Measurements from ENCODE around the gene TSC2. TPM values are rescaled to one million over a fixed set of nuclear protein-coding genes. Genes with fewer than 3 reads are reported as not detected.

The TSC2 gene
- total and polyA plus RNA-seq, 12 donors: 18.6 to 333 (median 92.6) TPM

DNA sequence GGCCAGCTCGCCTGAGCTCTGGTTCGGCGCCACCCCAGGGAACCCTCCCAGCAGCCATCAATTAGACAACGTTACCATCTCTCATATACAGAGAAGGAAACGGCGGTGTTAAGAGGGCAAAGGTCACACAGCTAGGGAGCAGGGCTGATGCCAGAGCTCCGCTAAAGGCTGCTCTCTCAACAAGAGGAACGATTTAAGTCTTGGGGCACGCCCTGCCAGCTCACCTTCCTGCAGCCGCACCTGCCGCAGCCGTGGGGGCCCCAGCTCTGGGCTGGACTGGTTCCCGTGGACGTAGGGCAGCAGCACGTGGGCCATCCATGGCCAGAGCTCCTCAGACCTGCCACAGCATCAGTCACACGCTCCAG, 44.5 kb downstream of the TSC2 start:
- peak overlapping the region in 1 of 5 donors; percentile 76 for H3K27ac ChIP-seq
- TF ChIP-seq POLR2A (IDR thresholded peaks at IDR 0.05): no peak
- TF ChIP-seq, protein P1, sequence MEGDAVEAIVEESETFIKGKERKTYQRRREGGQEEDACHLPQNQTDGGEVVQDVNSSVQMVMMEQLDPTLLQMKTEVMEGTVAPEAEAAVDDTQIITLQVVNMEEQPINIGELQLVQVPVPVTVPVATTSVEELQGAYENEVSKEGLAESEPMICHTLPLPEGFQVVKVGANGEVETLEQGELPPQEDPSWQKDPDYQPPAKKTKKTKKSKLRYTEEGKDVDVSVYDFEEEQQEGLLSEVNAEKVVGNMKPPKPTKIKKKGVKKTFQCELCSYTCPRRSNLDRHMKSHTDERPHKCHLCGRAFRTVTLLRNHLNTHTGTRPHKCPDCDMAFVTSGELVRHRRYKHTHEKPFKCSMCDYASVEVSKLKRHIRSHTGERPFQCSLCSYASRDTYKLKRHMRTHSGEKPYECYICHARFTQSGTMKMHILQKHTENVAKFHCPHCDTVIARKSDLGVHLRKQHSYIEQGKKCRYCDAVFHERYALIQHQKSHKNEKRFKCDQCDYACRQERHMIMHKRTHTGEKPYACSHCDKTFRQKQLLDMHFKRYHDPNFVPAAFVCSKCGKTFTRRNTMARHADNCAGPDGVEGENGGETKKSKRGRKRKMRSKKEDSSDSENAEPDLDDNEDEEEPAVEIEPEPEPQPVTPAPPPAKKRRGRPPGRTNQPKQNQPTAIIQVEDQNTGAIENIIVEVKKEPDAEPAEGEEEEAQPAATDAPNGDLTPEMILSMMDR (IDR thresholded peaks at IDR 0.05): no peak
- peaks cover 0 to 13% of the 10 kb centered on the region in 2 donors for H3K4me1 ChIP-seq (replicated peaks in 1 of 2)
- no peaks in the 10 kb centered on the region for H3K27me3 ChIP-seq
- no peak overlapping the region for H3K4me3 ChIP-seq
- no peak for DNase-seq
- intact Hi-C loops (cut with DNase I): no loop called here
- H3K36me3 ChIP-seq (replicated peaks in 1 of 2): peaks cover 0 to 90% of the 10 kb centered on the region in 2 donors
- H3K9me3 ChIP-seq (replicated peaks in 1 of 3): no peaks in the 10 kb centered on the region
- 83 to 91% (median 87%) methylated on average over 6 to 16 of the region's 16 CpGs for WGBS, 4 donors

DNA sequence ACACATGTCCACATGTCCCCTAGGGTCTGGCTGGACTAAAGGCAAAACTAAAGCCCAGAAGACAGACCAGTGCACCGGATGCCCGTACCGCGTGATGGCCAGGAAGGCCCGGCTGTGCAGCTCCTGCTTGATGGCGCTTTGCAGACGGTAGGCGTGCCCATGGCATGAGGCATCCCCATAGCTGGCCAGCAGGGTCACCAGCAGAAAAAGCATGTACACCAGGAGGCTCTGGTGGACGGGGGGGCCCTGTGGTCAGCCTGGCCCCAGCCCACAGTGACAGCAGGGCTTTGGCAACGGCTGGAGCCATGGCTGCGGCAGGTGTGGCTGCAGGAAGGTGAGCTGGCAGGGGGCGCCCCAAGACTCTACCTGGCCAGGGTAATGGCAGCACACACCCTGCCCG, 45.1 kb downstream of the TSC2 start:
- intact Hi-C loops (cut with DNase I): no loop called here
- DNase-seq: no peak
- Histone ChIP-seq H3K27ac (peak overlapping the region in 1 of 5 donors; percentile 76), H3K9me3 (replicated peaks in 1 of 3) (no peaks in the 10 kb centered on the region), H3K4me1 (replicated peaks in 1 of 2) (peaks cover 0 to 13% of the 10 kb centered on the region in 2 donors), H3K27me3 (no peaks in the 10 kb centered on the region), H3K4me3 (no peak overlapping the region), H3K36me3 (replicated peaks in 1 of 2) (peaks cover 0 to 86% of the 10 kb centered on the region in 2 donors)
- TF ChIP-seq, protein P1 (IDR thresholded peaks at IDR 0.05): no peak
- no peak for TF ChIP-seq POLR2A (IDR thresholded peaks at IDR 0.05)
- WGBS, 4 donors: 92 to 97% (median 95%) methylated on average over 5 to 13 of the region's 13 CpGs

DNA sequence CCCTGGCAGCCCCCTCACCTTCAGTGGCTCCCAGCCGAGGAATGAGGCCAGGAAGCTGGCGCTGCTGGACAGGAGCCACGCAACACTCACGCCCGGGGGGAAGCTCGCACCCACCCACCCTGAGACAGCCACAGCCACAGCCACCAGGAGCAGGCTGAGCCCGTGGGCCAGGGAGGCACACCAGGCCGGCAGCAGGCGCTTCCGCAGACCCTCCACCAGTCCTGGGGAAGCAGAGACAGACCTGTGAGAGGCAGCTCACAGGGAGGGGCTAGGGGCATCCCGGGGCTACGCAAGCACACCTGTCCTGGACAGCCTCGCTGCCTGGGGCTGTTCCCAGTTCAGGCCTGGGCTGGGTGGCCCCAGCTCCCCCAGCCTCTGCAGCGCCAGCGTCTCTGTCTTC, 46.0 kb downstream of the TSC2 start:
- intact Hi-C loops (cut with DNase I): no loop called here
- H3K36me3 ChIP-seq (replicated peaks in 1 of 2): peaks cover 0 to 77% of the 10 kb centered on the region in 2 donors
- H3K27me3 ChIP-seq: no peaks in the 10 kb centered on the region
- H3K9me3 ChIP-seq (replicated peaks in 1 of 3): no peaks in the 10 kb centered on the region
- H3K27ac ChIP-seq: no peak overlapping the region
- WGBS, 4 donors: 74 to 94% (median 88%) methylated on average over 5 to 15 of the region's 15 CpGs; no CpG with 5 or more reads in 1 of the 4 donors
- no peak for TF ChIP-seq POLR2A (IDR thresholded peaks at IDR 0.05)
- TF ChIP-seq, protein P1 (IDR thresholded peaks at IDR 0.05): no peak
- no peak for DNase-seq
- peaks cover 0 to 13% of the 10 kb centered on the region in 2 donors for H3K4me1 ChIP-seq (replicated peaks in 1 of 2)
- H3K4me3 ChIP-seq: no peak overlapping the region

DNA sequence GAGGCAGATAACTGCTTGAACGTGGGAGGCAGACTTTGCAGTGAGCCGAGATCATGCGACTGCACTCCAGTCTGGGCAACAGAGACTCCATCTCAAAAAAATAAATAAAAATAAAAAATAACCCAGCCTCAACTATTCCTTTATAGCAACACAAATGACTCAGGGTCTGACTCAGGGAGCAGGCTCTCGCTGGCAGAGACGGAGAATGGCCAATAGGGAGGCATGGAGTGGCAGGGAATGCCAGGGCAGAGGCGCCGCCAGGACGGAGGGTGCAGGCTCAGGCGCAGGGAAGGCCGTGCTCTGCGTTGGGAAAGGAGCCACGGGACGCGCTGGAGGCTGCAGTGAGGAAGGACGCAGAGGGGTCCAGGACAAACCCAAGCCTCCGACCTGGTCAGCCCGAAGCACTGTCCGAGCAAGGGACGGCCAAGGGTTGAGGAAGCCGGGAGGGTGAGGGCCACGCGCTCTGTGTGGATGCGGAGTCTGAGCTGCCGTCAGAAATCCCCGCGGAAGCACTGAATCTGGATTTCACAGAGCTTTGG, 47.6 kb downstream of the TSC2 start:
- H3K27ac ChIP-seq: no peak overlapping the region
- H3K4me3 ChIP-seq: no peak overlapping the region
- H3K36me3 ChIP-seq (replicated peaks in 1 of 2): peaks cover 0 to 77% of the 10 kb centered on the region in 2 donors
- intact Hi-C loops (cut with DNase I): no loop called here
- no peak for TF ChIP-seq POLR2A (IDR thresholded peaks at IDR 0.05)
- TF ChIP-seq, protein P1 (IDR thresholded peaks at IDR 0.05): no peak
- peaks cover 0 to 12% of the 10 kb centered on the region in 2 donors for H3K4me1 ChIP-seq (replicated peaks in 1 of 2)
- DNase-seq: peak in 2 of 7 donors; percentile 29 to 67
- H3K9me3 ChIP-seq (replicated peaks in 1 of 3): no peaks in the 10 kb centered on the region
- no peaks in the 10 kb centered on the region for H3K27me3 ChIP-seq
- WGBS, 4 donors: 91 to 96% (median 92%) methylated on average over 26 of the region's 26 CpGs
